Keratinocyte (primary cell): ENCODE results near the gene RCSD1.

Source experiments
- EZH2 ChIP-seq: IDR thresholded peaks from one replicate; pipeline ENCODE4 v1.6.1; 2012; ENCODE audit warnings: inconsistent platforms, mild to moderate bottlenecking, low read length, moderate library complexity
- TF ChIP-seq, protein P1 (sequence below), 3 experiments: IDR thresholded peaks in 1 of 3; conservative IDR thresholded peaks in 1 of 3; optimal IDR thresholded peaks in 1 of 3; 2 replicates in 2 of 3; 3 replicates in 1 of 3; pipeline versions ENCODE3 to v1.5.1; 2011; ENCODE audit warnings: low read length in 3 of 3, mild to moderate bottlenecking in 3 of 3, moderate library complexity in 2 of 3, control low read depth in 1 of 3, inconsistent platforms in 1 of 3; ENCODE audit not compliant: insufficient read depth in 2 of 3; ENCODE audit errors: extremely low read depth in 1 of 3

DNA sequence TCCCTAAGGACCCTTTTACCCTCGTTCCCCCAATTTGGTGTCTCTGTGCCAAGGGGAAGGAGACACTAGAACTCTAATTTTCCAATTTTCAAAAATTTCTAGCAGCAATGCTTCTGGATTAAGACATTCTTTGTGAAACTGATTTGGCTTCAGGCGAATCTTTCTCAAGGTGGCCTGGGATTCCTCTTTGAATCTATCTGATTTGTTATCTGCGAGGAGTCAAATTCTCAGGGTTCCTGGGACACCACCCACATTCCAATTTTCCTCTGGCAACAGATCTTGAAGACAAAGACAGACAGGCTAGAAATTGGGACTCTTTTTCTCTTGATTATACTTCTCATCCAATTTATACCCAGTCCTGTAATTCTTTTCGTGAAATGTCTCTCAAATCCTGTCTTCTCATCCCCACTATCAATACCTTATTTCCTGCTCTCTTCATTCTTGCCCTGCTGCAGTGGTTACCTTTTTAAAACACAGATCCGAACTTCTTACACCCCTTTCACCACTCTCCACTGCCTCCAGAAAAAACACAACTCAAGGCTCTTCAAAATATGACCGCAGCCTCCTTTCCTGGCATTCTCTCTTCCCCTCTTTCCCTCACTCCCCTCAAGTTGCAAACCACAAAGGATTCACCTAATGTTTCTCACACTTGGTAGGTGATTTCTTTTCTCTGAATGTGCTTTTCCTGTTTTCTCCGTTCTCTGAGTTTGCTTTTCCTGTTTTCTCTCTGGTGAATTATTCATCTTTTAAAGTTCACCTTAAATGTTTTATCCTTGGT, 89.1 kb downstream of the RCSD1 start:
- no peak for TF ChIP-seq EZH2
- TF ChIP-seq, protein P1, sequence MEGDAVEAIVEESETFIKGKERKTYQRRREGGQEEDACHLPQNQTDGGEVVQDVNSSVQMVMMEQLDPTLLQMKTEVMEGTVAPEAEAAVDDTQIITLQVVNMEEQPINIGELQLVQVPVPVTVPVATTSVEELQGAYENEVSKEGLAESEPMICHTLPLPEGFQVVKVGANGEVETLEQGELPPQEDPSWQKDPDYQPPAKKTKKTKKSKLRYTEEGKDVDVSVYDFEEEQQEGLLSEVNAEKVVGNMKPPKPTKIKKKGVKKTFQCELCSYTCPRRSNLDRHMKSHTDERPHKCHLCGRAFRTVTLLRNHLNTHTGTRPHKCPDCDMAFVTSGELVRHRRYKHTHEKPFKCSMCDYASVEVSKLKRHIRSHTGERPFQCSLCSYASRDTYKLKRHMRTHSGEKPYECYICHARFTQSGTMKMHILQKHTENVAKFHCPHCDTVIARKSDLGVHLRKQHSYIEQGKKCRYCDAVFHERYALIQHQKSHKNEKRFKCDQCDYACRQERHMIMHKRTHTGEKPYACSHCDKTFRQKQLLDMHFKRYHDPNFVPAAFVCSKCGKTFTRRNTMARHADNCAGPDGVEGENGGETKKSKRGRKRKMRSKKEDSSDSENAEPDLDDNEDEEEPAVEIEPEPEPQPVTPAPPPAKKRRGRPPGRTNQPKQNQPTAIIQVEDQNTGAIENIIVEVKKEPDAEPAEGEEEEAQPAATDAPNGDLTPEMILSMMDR (optimal IDR thresholded peaks at IDR 0.05 in 1 of 3, IDR thresholded peaks at IDR 0.05 in 1 of 3, conservative IDR thresholded peaks at IDR 0.05 in 1 of 3; ENCODE audit: extremely low read depth in 1 of 3, insufficient read depth in 2 of 3, low read length in 3 of 3) = no peak
